G401 (cell line): ENCODE data around the gene TGM3. TPM values are rescaled to one million over a fixed set of nuclear protein-coding genes. Genes with fewer than 3 reads are reported as not detected.

Experiments used
- DNase-seq: peaks from one replicate; pipeline ENCODE4 v3.0.0-alpha.2; 2015; ENCODE audit warnings: low spot score
- in situ Hi-C: cut with HindIII; loops from 2 replicates; pipeline ENCODE4 v1.10.0; 2016; ENCODE audit warnings: low sequenced_read_pairs, mixed read lengths
- total RNA-seq: library from RNA; depleted of rRNA; stranded (reverse); fragments of >200 nt; shearing (Covaris generic); gene quantifications from 2 replicates; pipeline ENCODE4 v1.2.3, GENCODE V29; 2014

Gene TGM3
- total RNA-seq, 1 experiment from 2014 or later, result not detected

DNA sequence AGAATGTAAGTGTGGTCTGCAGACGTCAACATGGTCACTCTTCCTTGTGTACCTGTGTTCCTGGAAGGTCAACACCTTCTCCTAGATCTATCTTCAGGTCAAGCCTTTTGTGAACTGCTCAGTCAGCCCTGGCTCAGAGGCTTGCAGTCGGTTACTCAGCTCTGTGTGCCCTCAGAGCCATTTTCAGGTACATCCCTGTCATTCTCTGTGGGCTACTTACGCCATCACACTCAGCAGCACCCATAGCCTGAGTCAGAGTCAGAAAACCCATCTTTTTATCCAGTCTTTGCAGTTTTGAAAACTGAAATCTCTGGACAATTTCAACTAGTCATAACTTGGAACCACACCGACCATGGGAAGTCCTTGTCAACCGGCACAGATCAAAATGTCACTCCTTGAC is 35.3 kb downstream of the TGM3 start:
- in situ Hi-C loops, result no loop called here
- no peak for DNase-seq

DNA sequence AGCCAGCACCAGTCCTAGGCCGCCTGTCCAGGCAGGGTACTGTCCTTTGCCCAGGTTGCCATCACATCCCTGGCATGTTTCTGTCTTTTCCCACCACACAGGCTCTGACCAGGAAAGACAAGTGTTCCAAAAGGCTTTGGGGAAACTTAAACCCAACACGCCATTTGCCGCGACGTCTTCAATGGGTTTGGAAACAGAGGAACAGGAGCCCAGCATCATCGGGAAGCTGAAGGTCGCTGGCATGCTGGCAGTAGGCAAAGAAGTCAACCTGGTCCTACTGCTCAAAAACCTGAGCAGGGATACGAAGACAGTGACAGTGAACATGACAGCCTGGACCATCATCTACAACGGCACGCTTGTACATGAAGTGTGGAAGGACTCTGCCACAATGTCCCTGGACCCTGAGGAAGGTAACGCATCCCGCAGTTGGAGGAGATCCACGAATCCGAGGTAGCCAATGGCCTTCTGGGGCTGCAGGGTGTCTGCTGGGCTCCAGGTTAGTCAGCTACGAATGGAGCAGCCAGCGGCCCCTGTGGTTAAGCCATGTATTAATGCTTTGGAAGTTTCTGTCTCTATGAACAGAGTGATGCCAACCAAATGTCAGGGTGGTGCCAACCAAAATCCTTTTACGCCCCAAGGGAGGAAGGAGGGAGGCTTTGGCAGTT is 36.2 kb downstream of the TGM3 start:
- DNase-seq, result no peak
- in situ Hi-C loops, result no loop called here

DNA sequence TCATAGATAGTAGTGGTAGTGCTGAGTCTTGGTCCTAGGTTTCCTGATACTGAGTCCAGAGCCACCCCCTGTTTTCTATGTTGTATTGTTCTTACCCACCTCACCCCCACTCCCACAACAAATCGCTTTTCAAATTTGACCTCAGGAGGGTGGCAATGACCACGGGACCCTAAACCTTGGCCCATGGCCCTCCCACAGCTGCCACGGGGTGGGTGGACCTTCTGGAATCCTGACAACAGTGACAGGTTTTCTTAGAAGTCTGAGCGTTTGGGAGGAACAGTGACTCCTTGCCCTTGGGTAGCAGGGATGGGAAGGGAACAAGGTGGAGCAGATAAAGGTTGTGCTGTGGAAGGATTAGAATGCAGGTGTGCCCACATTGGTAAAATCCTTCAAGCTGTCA is 36.9 kb downstream of the TGM3 start:
- in situ Hi-C loops, result no loop called here

DNA sequence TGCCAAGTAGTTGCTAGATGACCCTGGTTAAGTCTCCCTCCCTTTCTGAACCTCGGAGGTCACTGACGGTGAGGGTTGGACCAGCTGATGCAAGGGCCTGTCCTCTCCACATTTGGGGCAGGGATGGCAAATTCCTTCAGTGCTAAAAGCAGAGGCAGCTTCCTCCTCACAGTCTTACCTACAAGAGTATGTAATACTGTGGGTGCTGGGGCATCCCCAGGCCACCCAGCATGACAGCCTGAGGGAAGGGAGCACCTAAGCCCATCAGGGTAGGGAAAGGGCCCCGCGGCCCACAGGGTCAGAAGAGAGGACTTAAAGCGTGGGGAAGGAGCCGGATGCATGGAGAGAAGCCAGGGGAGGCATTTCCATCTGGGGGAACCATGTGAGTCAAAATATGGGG is 38.0 kb downstream of the TGM3 start:
- no peak for DNase-seq
- in situ Hi-C loops, result no loop called here

More for the DNA sequence above, 36.9 kb downstream of the TGM3 start:
- no peak for DNase-seq

DNA sequence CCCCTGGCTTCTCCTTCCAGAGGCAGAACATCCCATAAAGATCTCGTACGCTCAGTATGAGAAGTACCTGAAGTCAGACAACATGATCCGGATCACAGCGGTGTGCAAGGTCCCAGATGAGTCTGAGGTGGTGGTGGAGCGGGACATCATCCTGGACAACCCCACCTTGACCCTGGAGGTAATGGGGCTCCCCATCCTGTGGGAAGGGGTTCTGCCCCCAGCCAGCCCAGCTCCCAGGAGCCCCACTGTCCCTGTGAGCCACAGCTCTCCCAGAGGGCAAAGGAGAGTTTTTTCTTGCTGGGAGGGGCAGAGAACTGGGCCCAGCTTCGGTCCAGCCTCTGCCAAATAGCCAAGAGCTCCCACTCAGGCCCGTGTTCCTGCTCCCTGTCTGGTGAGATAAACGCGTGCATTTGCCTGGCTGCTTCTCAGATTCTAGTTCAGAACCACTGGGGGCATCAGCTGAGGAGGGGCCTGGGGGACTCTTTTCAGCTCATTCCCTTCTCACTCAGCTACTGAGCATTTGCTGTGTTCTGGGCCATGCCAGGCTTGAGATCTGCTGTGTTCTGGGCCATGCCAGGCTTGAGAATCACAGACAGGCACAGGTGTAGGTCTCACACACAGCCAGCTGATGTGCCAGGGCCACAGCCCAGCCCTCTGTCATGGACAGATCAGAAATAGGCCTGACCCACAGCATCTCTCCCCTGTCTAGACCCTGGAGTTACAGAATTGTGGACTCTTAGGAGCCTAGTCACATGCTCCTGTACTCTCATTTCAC is 39.5 kb downstream of the TGM3 start:
- no peak for DNase-seq
- in situ Hi-C loops, result no loop called here

DNA sequence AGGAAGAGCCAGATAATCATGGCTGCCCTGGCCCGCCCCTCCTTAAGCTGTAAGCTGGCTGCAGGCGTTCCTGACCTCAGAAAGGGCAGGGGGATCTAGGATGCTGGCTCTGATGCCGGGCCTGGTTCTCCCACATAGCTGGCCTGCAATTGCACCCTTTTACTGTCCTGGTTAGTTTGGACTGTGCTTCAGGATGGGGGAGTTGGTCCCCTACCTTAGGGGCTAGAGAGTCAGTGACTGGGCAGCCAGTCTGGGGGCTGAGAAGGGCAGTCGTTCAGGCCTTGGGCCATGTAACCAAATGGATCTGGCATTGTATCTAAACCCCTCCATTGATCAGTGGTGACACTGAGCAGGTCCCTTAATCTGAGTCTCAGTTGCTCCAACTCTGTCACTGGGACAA is 40.7 kb downstream of the TGM3 start:
- DNase-seq, result no peak
- in situ Hi-C loops, result no loop called here

DNA sequence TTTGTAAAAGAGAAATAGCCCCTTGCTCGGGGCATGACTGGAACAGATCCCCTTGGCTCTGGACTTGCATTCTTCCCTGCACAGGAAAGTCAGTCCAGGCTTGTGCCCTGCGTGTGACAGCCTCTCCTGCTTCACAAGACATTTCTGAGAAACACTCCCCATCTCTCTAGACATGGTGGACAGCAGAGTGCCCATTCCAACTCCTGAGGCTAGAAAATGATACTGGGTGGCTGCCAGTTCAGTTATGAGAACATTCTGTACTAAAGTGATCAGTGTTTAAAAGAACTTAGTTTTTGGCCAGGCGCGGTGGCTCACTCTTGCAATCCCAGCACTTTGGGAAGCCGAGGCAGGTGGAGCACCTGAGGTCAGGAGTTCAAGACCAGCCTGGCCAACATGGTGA is 41.3 kb downstream of the TGM3 start:
- in situ Hi-C loops, result no loop called here
- DNase-seq, result no peak

DNA sequence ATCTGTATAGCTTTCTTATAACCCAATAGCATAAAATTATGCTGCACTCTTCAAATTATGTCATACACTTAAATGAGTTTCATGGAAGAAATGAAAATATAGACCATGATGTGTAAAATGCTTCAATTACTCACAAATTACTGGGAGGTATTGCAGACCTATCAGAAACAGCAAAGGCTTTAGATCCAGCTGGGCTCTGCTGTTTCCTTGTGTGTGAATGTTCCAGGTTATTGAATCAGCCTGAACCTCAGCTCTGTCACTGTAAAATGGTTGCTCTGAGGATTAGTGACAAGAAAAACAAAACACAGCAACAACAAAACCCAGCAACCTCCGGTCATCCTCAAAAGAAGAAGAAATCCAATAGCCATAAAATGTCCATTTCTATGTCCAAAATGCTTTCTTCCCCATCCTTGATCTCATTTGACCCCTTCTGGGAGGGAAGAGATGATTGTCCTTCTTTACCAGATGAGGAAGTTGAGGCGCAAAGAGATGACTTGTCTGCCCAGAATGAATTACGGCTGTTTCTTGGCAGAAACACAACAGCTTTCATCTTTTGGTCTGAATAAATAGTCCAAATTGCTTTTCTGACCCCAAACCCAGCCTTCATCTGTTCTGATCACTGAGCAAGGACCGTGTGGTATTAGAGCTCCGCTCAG is 42.7 kb downstream of the TGM3 start:
- in situ Hi-C loops, result no loop called here
- DNase-seq, result no peak

DNA sequence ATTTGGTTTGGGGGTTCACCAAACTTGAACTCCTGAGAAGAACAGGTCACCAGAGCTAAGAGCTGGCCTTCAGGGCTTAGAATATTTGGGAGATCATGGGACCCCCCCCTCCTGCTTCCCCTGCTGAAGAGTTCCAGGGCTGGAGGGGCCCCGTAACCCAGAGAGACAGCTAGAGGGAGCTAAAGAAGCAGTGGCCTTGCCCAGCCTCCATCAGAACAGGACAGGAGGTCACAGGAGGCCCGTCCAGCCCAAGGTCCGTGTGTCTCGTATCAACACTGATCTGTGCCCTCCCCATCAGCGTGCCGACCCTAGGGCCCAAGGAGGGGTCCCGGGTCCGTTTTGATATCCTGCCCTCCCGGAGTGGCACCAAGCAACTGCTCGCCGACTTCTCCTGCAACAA is 44.3 kb downstream of the TGM3 start:
- in situ Hi-C loops, result no loop called here
- no peak for DNase-seq

DNA sequence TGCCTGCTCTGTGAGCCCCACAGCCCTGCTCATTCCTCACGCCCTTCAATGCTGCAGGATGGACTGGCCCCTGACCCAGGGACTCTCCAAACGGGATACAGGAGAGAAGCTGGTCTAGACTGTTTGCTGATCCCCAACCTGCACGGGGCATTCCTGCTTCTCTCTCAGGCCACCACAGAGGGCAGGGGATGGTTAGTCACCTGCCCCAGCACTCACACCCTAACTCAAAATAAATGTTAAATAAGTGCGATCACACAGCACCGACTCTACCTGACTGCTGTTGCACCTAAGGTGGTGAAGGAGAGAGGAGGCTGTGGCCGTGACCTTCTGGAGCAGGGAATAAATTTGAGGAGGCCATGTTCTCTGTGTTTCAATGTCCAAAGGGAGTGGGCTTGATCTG is 45.0 kb downstream of the TGM3 start:
- no peak for DNase-seq
- in situ Hi-C loops, result no loop called here

DNA sequence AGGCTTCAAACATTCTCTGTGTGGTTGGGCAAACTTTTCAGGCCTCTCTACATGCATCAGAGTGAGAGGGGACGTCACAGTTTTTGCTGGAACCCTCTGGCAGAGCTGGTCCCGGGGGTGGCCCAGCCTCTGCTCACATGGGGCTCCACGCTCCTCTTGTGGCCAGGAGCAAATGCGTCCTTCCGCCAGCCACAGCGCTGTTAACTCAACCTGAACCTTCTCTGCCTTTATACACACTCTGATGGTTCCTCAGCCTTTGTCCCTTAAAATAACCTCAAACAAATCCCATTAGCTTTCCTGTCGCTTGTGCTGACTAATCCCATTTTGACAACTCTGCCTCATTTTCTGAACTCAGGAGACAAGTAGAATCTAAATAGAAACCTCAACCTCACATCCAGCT is 45.5 kb downstream of the TGM3 start:
- no peak for DNase-seq
- in situ Hi-C loops, result no loop called here

DNA sequence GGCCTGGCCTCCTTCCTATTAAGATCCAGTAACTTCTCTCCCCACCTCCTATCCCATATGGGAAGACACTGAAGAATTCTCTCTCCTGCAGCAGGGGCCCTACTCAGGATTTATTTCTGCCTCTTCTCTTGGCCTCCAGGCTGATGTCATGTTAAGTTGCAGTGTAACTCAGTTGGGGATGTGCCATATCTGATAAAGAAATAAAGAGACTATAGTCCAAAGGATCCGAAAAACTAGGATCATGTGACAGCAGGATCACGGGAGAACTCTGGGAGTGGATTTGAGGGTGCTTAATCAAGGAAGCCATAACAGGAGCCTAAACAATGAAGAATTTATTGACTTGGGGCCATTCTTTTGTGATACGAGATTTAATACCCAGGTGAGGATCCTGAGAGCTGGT is 46.4 kb downstream of the TGM3 start:
- DNase-seq, result no peak
- in situ Hi-C loops, result no loop called here

DNA sequence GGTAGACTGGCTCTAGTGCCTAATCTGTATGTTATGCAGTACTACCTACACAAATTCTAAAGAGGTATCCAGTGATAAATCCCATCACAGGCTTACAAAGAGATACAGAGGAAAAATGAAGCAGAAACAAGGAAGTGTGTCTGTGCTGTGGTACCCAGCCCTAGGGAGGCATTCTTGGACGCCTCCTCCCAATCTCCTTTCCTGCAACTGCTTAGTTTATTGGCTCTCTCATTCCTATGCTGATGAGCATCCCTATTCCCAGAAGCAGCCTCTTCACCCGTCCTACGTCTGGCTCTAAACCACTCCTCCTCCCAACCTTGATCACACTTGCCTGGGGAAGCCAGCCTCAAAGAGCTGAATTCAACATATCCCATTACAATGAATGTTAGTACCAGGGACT is 50.4 kb downstream of the TGM3 start:
- no peak for DNase-seq
- in situ Hi-C loops, result no loop called here

DNA sequence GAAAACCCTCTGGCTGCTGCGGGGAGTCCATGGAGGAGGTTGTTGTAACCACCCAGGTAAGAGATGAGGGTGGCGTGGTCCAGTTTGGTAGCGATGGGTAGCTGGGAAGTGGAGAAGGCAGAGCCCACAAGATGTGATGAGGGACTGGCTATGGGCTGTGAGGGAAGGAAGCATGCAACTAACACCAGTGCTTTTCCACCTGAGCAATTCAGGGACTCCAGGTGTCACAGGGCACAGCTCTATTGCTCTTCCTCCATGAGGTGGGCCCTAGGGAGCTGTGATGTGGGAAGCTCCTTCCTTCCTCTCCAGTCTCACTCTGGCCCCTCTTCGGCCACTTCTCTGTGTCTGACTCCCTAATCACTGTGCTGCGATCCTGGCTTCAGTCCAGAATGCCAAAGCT is 52.5 kb downstream of the TGM3 start:
- in situ Hi-C loops, result no loop called here
- no peak for DNase-seq

DNA sequence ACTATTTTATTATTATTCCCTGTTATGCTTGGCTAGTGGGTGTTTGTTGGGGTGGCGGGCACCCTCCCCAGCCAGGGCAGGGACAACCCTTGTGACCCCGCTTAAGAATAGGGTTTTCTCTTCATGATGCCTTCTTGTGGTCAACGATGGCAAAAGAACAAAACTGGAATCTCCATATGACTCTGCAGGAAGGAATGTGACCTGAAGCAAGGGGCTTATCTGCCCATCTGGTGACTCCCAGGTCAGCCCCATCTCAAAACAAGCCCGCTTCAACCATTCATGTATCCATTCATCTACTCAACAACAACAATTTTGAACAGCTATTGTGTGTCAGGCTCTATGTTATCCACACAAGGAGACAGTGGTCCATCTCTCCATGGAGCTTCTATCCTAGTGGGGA is 54.0 kb downstream of the TGM3 start:
- no peak for DNase-seq
- in situ Hi-C loops, result no loop called here

DNA sequence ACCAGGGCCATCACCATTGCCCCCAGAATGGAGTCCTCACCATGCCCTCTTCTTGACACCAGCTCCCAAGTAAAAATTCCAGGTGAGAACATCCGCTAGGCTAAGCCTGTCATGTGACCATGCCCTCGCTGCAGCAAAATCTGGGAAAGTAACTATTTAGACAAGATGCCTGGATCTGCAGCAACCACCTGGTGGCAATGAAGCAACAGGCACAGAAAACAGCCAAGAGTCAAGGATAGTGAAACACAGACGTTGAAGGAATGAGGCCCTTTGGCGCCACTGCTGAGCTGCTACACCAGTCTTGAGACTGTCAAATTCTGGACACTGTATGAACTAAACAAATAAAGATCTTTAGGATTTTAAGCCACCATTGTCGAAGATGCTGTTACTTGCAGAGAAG is 54.8 kb downstream of the TGM3 start:
- no peak for DNase-seq
- in situ Hi-C loops, result no loop called here

DNA sequence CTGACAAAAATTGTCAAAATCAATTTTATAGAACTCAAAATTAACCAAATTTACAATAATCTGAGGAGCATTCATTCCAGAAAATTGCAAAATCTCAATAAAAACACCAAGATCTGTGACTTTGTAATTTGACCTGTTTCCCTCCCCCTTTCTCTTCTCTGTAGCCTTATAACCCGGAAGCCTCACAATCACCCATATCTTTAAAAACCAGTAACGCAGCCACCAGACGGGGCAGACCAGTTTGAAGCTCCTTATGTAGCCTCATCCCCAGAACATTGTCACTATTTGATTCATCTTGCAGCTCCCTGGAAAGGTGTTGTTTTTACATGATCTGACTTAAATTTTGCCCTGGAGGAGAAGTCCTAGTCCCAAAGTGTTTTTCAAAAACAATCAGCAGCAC is 57.4 kb downstream of the TGM3 start:
- DNase-seq, result no peak
- in situ Hi-C loops, result no loop called here

DNA sequence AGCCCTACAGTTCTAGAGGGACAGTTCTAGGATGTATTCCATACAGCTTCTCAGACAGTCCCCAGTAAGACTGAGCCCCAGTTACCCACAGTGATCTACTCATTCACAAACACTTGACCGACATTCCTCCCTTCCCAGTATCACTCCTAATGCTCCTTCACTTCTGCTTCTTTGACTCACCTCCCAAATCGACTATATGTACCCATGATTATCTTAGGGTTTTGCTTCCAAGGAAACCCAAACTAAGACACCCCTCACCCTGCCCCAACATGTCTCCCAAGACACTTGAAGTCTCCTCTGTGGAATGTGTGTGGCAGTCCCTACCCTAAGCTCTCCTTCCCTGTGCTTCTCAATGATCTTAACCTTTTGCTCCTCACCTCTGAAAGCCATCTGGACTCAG is 61.3 kb downstream of the TGM3 start:
- in situ Hi-C loops, result no loop called here
- DNase-seq, result no peak

DNA sequence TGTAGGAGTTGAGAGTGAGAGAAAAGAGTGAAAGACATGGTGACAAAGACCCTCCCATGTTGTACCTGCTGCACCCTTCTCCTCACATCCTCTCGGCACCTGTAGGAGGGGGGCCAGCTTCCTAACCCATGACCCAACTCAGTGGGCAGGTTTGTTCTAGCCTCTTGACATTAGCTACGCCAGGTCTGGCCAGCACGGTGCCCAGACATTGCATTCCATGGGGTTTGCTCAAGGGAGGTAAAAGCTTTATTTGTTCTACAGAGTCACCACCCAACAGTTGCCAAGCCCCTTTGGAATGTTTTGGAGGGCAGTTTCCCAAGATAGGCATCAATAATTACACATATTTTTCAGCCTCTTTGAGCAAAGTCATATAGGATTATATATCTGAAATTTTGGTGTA is 62.2 kb downstream of the TGM3 start:
- no peak for DNase-seq
- in situ Hi-C loops, result no loop called here

DNA sequence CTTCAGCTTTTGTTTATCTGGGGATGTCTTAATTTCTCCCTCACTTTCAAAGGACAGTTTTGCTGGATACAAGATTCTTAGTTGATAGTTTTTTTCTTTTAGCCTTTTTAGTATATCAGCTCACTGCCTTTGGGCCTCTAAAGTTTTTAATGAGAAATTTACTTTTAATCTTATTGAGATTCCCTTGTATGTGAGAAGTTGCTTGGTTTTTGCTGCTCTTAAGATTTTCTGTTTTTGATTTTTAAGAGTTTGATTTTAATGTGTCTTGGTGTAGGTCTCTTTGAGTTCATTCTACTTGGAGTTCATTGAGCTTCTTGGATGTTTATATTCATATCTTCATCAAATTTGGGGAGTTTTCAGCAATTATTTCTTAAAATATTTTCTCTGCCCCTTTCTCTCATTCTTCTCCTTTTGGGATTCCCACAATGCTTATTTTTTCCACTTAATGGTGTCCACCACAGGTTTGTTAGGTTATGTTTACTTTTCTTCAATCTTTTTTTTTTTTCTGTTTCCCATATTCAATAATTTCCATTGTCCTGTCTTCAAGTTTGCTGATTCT is 65.3 kb downstream of the TGM3 start:
- no peak for DNase-seq
- in situ Hi-C loops, result no loop called here
